BE2C (cell line): ENCODE results near the gene SPATA2L.
A peak's percentile ranks its signal among the peaks of the same experiment; 100 is the strongest.
"Not testable (repeated sequence)": the region's sequence is repeated elsewhere in the genome, so short reads cannot be mapped to it uniquely, and the experiment has no call there.

ENCODE experiments used
- DNase-seq: peaks from one replicate; pipeline ENCODE4 v3.0.0-alpha.2; 2020
- H3K27me3 ChIP-seq: fragments of 250-450 bp; sonication (Bioruptor Pico); 2 replicates; pipeline ENCODE4 v1.5.1; 2020; ENCODE audit warnings: mild to moderate bottlenecking
- H3K36me3 ChIP-seq: fragments of 250-450 bp; sonication (Bioruptor Pico); 2 replicates; pipeline ENCODE4 v1.5.1; 2020; ENCODE audit warnings: mild to moderate bottlenecking
- H3K4me1 ChIP-seq: fragments of 250-450 bp; sonication (Bioruptor Pico); 2 replicates; pipeline ENCODE4 v1.5.1; 2020
- H3K4me3 ChIP-seq: 2 replicates; pipeline ENCODE4 v1.5.1; 2011; ENCODE audit warnings: low read depth, low read length
- H3K9me3 ChIP-seq: fragments of 250-450 bp; sonication (Bioruptor Pico); 2 replicates; pipeline ENCODE4 v1.5.1; 2020
- TF ChIP-seq, protein P1 (sequence below): IDR thresholded peaks from 2 replicates; pipeline ENCODE4 v1.5.1; 2012; ENCODE audit warnings: mild to moderate bottlenecking, low read depth, low read length

SPATA2L gene

DNA sequence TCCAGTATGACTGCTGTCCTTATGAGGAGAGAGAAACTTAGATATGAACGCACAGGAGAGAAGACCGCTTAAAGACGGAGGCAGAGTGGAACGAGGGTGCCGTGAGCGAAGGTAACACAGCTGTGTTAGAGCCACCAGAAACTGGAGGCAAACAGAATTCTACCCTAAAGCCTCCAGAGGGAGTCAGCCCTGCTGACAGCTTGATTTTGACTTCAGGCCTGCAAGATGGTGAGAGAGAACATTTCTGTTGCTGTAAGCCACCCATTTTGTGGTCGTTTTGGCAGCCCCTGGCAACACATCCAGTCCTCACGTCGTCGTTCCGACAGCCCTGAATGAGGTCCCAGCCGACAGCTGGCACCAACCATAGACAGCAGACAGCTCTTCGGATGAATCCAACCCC lies 2.8 kb upstream of the SPATA2L start:
- no peak overlapping the region for H3K4me3 ChIP-seq
- H3K27me3 ChIP-seq: no peaks in the 10 kb centered on the region
- no peak for DNase-seq
- peaks cover 7% of the 10 kb centered on the region for H3K4me1 ChIP-seq
- no peaks in the 10 kb centered on the region for H3K9me3 ChIP-seq
- TF ChIP-seq, protein P1, sequence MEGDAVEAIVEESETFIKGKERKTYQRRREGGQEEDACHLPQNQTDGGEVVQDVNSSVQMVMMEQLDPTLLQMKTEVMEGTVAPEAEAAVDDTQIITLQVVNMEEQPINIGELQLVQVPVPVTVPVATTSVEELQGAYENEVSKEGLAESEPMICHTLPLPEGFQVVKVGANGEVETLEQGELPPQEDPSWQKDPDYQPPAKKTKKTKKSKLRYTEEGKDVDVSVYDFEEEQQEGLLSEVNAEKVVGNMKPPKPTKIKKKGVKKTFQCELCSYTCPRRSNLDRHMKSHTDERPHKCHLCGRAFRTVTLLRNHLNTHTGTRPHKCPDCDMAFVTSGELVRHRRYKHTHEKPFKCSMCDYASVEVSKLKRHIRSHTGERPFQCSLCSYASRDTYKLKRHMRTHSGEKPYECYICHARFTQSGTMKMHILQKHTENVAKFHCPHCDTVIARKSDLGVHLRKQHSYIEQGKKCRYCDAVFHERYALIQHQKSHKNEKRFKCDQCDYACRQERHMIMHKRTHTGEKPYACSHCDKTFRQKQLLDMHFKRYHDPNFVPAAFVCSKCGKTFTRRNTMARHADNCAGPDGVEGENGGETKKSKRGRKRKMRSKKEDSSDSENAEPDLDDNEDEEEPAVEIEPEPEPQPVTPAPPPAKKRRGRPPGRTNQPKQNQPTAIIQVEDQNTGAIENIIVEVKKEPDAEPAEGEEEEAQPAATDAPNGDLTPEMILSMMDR: no peak
- H3K36me3 ChIP-seq: no peaks in the 10 kb centered on the region

DNA sequence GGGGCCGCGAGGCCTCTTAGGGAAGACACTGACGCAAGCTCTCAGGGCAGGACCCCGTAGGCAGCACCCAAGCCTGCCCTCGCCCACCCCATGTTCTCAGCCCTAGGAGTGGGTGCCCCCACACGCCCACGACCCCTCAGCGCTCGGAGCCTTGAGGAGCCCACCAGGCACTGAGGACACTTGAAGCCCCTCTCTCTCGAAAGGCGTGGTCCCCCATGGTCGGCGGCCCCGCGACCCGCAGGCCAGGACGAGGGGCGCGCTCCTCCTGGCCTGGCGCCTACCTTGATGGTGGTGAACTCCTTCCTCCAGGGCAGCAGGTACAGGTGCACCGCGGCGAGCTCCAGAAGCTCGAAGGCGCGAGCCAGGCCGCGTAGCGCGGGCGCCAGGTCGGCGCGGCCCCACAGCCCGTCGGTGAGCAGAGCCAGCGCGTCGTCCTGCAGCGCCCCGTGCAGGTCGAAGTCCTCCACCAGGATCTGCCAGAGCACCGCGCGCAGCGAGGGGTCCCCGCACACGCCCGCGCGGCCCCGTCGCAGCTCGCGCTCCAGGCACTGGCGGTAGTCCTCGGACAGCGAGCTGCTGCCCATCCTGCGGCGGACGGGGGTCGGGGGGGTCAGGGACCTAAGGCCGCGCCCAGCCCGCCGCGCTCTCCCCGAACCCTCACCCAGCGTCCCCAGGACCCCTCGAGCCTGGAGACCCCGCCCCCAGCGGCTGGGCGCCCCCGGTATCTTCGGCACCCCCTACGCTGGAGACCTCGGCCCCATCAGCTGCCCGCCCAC lies 668 bp downstream of the SPATA2L start:
- H3K9me3 ChIP-seq: no peaks in the 10 kb centered on the region
- H3K4me3 ChIP-seq: peak overlapping the region; percentile 66
- TF ChIP-seq, protein P1: peak; percentile 32; the same call in 1 of the 2 replicates
- peaks cover 13% of the 10 kb centered on the region for H3K36me3 ChIP-seq
- DNase-seq: peak; percentile 77
- H3K4me1 ChIP-seq: peaks cover 23% of the 10 kb centered on the region
- no peaks in the 10 kb centered on the region for H3K27me3 ChIP-seq

DNA sequence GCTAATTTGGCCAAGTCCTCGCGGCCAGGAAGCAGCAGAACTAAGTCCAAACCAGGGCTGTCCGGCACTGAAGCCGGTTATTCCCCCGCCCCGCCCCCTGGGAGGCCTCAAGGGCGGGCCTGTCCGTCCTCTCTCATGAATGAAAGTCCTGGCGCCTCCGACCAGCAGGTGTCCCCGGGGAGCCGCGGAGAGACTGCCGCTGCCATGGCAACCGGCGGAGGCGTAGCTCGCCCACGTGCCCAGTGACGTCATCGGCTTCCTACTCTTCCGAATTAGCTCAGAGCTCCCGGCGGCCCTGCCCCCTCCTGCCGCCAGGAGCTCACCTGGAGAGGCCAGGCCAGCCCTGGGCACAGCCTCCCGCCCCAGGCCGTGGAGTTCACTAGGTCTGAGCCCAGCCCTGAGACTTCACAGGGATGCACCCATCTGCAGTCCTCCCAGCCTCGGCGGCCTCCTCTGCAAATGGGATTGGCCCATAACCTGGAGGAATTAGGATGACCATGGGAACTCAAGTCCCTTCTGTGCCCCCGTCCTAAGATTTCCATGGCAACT lies 1.3 kb downstream of the SPATA2L start:
- Histone ChIP-seq H3K27me3 (no peaks in the 10 kb centered on the region), H3K36me3 (peaks cover 19% of the 10 kb centered on the region), H3K4me1 (peaks cover 23% of the 10 kb centered on the region), H3K4me3 (peak overlapping the region; percentile 66), H3K9me3 (no peaks in the 10 kb centered on the region)
- DNase-seq: peak; percentile 99
- TF ChIP-seq, protein P1: peak; percentile 54

DNA sequence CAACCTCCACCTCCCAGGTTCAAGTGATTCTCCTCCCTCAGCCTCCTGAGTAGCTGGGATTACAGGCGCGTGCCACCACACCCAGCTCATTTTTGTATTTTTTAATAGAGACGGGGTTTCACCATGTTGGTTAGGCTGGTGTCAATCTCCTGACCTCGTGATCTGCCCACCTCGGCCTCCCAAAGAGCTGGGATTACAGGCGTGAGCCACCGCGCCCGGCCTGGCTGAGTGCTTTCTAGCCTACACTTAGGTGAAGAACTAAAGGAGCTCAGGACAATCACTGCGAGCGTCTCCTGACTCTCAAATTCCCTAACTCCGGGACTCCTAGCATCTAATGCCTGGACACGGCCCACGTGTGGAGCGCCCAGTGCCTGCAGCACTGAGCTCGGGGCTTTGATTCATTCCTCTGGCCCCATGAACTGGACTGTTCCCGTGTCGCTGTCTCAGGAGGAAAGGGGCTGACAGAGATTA lies 1.8 kb downstream of the SPATA2L start:
- H3K9me3 ChIP-seq, H3K27me3 ChIP-seq, DNase-seq: not testable (repeated sequence)
- H3K4me1 ChIP-seq: peaks cover 23% of the 10 kb centered on the region
- H3K36me3 ChIP-seq: peaks cover 19% of the 10 kb centered on the region
- H3K4me3 ChIP-seq: peak overlapping the region; percentile 26

DNA sequence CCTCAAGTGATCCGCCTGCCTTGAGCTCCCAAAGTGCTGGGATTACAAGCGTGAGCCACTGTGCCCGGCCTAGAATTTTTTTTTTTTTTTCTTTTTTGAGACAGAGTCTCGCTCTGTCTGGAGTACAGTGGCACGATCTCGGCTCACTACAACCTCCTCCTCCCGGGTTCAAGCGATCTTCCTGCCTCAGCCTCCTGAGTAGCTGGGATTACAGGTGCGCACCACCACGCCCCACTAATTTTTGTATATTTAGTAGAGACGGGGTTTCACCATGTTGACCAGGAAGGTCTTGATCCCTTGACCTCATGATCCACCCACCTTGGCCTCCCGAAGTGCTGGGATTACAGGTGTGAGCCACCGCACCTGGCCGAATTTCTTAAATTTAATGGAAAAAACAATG lies 2.8 kb downstream of the SPATA2L start:
- H3K27me3 ChIP-seq, DNase-seq, H3K4me3 ChIP-seq, H3K9me3 ChIP-seq: not testable (repeated sequence)
- Histone ChIP-seq H3K4me1 (peaks cover 23% of the 10 kb centered on the region), H3K36me3 (peaks cover 24% of the 10 kb centered on the region)

DNA sequence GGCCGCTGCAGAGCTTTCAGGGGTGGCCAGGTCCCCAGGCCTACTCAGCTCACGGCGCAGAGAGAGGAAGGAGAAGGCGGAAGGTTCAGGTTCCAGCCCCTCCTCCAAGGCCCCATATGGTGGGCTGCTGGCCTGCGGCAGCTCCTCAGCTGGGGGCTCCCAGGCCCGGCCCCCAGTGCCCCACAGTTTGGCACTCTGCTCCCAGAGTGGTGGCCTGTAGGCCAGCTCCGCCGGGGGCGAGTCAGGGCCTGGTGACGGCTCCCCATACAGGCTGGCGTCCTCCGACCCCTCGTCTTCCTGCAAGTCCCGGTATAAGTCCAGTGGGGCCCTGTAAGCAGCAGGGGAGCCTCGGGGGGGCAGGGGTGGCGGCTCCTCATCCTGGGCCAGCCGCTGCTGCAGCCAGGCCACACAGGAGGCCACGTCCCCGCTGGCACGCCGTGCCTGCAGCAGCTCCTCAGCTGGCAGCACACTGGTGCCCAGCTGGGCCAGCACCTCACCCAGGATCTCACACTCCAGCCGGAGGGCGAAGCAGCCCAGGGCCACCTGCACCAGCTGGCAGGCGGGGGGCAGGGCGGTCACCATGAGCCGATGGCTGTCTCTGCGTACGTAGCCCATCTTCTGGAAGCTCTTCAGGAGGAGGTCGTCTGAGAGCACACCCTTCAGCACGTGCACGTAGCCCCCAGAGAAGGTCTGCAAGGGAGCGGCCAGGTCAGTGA lies 3.7 kb downstream of the SPATA2L start:
- TF ChIP-seq, protein P1: no peak
- DNase-seq: peak; percentile 34
- no peak overlapping the region for H3K4me3 ChIP-seq
- H3K4me1 ChIP-seq: peaks cover 23% of the 10 kb centered on the region
- H3K9me3 ChIP-seq: no peaks in the 10 kb centered on the region
- H3K36me3 ChIP-seq: peaks cover 31% of the 10 kb centered on the region
- H3K27me3 ChIP-seq: no peaks in the 10 kb centered on the region

DNA sequence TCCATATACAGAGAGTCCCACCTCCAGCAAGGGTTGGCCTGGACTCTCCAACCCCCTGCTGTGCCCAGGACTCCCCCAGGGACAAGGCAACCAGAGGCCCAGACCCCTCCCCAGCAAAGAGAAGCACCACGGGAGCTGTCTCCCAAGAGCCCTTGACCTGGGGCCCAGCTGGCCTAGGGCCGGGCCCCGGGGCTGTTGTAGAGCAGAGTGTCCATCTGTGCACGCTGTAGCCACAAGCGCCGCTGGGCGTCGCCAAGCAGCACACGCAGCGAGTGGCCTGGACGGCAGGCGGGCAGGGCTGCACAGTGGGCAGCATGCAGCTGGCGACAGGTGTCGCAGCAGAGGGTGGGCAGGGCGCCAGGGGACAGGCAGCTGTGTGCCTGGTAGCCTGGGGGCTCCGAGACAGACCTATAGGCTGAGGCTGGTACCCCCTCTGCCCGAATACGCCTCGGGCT lies 4.3 kb downstream of the SPATA2L start:
- no peaks in the 10 kb centered on the region for H3K27me3 ChIP-seq
- no peaks in the 10 kb centered on the region for H3K9me3 ChIP-seq
- TF ChIP-seq, protein P1: peak; percentile 26
- DNase-seq: peak; percentile 88
- H3K36me3 ChIP-seq: peaks cover 31% of the 10 kb centered on the region
- H3K4me1 ChIP-seq: peaks cover 23% of the 10 kb centered on the region
- H3K4me3 ChIP-seq: no peak overlapping the region
